Stimulated activated CD4-positive, alpha-beta T cell treated with anti-CD3 and anti-CD28 coated beads, Interleukin-15, amount 100 ng/mL, for 1 hour (primary cell): ENCODE results near the gene SCN2B.

Experiments used
- DNase-seq, 2 donors: peaks; one replicate each; pipeline ENCODE4 v3.0.0-alpha.2; 2020; ENCODE audit warnings: low read depth in 1 of 2, low spot score in 1 of 2

The SCN2B gene

GRCh38 chr11:118175031-118175992, 1.1 kb downstream of the SCN2B start:
- no peak for DNase-seq

DNA sequence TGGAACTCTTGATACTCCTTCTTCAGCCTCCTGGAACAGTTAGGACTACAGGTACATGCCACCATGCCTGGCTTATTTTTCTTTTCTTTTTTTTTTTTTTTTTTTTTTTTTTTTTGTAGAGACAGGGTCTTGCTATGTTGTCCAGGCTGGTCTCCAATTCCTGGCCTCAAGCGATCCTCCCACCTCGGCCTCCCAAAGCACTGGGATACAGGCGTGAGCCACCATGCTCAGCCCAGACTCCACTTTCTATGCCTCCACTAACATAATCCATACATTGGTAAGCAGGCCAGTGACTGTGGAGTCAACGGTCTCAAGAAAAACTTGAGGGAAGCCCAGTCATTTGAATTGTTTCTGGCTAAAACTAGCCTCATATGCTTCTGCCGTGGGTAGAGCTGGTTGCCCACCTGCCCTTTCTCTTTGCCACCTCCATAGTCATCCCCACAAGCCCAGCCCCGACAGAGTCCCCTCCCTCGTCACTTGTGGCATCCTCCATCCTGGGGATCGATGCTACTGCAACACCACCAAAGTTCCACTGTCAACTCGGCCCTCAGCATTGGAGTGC, 2.4 kb downstream of the SCN2B start:
- DNase-seq: no peak

DNA sequence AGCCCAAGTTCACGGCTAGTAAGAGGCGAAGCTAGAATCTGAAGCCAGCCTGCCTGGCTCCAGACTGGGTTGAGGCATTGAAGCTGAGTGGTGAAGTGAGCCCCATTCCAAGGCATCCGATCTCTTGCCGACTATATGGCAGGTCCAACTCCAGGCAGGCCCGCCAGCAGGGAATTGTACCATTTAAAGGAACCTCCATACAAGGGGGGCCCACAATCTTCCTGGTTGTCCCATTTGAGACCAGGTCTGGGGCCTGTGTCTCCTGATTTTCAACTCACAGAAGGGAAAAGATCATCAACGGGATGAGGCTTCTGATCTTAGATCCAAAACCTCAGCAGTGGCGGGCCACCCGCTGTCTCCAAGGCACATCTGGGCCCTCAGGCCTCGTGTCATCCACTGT, 4.1 kb downstream of the SCN2B start:
- no peak for DNase-seq

GRCh38 chr11:118171269-118172062, 5.0 kb downstream of the SCN2B start:
- DNase-seq: peak; percentile 35 to 53

DNA sequence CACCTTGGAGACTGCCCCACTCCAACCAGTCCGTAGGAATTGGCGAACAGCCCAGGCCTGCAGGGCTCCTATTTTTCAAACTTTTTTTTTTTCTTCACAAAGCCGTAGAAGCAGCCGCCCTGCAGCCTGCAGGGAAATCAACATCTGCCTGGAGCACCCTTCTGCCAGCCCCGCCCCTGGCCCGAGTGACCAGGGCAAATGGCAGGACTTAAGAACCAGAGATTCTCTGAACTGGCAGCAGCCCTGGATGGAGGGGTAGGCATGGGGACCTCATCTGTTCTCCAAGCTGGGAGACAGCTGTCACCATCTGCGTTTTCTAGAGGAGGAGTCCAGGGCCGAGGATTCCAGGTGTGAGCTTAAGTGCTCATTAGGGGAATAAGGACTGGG, 5.6 kb downstream of the SCN2B start:
- DNase-seq: no peak

DNA sequence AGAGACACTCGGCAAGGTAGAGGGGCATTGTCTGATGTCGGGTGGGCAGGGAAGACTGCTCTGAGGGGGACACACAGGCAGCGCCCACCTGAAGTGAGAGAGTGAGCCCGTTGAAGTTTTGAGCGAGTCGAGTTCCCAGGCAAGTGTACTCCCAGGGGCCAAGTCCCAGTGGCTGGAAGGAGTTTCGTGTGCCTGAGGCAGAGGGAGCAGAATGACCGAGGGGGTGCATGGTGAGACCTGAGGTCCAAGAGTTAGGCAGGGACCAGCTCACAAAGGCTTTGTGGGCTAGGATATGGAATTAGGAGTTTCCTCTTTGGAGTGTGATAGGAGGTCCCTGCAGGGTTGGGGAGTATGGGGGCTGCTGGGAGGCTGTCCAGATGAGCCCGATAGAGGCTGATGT, 6.2 kb downstream of the SCN2B start:
- no peak for DNase-seq

- no peak for DNase-seq
These were observed 6.9 kb downstream of the SCN2B start for GRCh38 chr11:118169300-118170140.

- no peak for DNase-seq
These were observed 7.7 kb downstream of the SCN2B start for GRCh38 chr11:118168751-118169150.

DNA sequence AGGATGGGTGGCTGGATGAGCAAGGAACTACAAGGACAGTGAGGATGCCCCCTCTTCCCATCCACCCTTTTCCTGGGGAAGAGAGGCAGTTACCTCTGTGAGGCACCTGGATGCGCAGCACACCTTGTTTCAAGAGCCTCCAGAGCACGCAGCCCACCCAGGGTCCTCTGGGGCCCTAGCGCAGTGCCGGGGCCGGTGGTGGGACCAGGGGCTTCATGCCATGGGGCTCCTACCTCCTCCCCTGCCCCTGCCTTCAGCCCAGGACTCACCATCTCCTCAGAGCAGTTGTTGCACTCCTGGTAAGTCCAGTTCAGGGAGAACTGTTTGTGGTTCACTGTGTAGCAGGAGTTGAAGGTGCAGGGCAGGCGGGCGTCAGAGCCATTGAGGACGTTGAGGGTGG, 8.1 kb downstream of the SCN2B start:
- no peak for DNase-seq

- DNase-seq: no peak
These were observed 8.5 kb downstream of the SCN2B start for GRCh38 chr11:118167906-118168305.

- DNase-seq: no peak
These were observed 9.2 kb downstream of the SCN2B start for GRCh38 chr11:118167253-118167652.

DNA sequence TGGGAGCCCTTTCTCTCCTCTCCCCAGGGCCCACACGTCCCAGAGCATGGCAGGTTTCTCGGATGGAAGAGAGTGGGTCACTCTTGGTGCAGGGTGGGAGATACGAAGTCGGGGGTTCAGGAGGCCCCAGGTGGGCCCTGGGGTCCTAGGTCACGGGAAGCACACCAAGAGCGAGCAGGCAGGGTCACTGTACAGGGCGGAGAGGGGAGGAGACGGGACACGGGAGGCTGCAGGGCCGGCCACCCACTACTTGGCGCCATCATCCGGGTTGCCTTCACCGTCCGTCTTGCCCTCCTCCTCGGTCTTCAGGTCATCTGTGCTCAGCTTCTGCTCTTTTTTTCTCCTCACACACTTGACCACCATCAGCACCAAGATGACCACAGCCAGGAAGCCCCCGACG, 9.8 kb downstream of the SCN2B start:
- no peak for DNase-seq

- no peak for DNase-seq
These were observed 11.6 kb downstream of the SCN2B start for GRCh38 chr11:118164885-118165284.

GRCh38 chr11:118163494-118163893, 12.9 kb downstream of the SCN2B start:
- no peak for DNase-seq

- DNase-seq: no peak
These were observed 13.6 kb downstream of the SCN2B start for GRCh38 chr11:118162846-118163245.

GRCh38 chr11:118161786-118162185, 14.7 kb downstream of the SCN2B start:
- DNase-seq: no peak

- no peak for DNase-seq
These were observed 19.1 kb downstream of the SCN2B start for GRCh38 chr11:118157186-118157895.

DNA sequence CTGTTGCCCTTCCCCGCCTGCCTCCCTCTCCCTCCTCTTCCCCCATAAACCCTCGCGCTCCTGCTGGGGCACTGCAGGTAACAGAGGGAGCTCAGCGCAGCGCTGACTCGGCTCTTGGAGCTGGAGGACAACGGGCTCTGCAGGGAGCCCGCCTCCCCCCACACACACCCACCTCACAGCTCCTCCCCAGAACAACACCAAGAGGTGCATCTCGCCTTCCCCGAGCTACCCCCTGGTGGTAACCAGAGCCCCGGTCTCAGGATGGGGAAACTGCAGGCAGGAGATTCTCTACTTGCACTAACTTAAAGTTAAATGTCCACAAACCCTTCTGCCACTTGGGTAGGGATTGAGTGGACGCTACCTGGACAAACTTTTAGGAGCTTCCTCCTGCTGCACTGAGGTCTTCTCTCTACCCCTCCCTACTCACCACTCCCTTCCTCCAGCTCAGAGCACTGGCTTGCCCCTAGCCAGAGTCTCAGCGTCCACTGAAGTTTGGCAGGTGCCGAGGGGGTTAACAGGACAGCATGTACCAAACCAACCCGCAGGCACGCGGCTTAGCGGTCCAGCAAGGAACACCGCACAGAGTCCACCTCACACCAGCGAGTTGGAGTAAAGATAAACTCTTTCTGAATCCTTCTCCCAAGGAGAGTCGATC, 19.8 kb downstream of the SCN2B start:
- no peak for DNase-seq

DNA sequence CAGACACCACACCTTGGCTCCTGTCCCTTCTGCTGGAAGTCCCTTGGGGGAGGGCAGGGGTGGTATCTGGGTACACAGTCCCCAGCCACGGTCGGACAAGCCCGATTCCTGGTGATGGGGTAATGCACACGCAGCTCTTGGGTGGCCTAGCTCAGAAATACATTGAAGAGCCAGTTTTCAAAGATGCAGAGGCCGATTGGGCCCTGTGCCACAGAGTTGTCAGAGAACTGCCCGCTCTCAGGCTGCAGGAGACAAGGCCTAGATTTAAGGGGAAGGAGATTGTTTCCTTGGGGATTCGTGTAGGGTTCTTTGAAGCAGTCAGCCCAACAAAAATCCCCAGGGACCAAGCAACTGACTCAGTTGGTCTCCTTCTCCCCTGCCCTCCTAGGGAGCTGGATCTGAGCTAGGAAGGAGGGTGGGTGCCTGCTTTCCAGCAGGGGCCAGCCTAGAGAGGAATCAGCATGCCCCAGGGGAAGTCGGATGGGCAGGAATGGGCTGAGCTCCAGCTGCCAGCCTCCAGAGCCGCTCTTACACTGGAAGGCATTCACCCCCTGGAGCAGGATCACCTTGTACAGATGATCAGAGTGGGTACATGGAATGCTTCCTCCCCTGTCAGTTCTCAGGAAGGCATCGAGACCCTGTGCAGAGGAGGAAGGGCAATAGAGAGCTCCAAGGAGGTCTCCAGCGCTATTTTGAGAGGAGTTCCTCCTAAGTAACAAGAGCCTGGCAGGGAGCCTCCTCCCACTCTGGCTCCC, 20.5 kb downstream of the SCN2B start:
- no peak for DNase-seq
